Type B pancreatic cell (in vitro differentiated cells): ENCODE results near the gene SULT1A2. TPM values are rescaled to one million over a fixed set of nuclear protein-coding genes. Genes with fewer than 3 reads are reported as not detected.

Source experiments
- DNase-seq: peaks from one replicate; pipeline ENCODE4 v3.0.0; 2021; ENCODE audit warnings: mixed read lengths; ENCODE audit not compliant: unreplicated experiment; ENCODE audit errors: extremely low spot score
- H3K27ac Mint-ChIP-seq: 2 replicates; pipeline ENCODE4 v1.8.0; 2021; ENCODE audit warnings: mild to moderate bottlenecking, mixed read lengths
- H3K27me3 Mint-ChIP-seq: 2 replicates; pipeline ENCODE4 v1.8.0; 2021; ENCODE audit warnings: mixed read lengths
- H3K36me3 Mint-ChIP-seq: 2 replicates; pipeline ENCODE4 v1.8.0; 2021; ENCODE audit warnings: mixed read lengths
- H3K4me1 Mint-ChIP-seq: one replicate; pipeline ENCODE4 v1.8.0; 2021; ENCODE audit warnings: mixed read lengths; ENCODE audit not compliant: unreplicated experiment
- H3K4me3 Mint-ChIP-seq: 2 replicates; pipeline ENCODE4 v1.8.0; 2021; ENCODE audit warnings: mild to moderate bottlenecking, mixed read lengths
- H3K9me3 Mint-ChIP-seq: 2 replicates; pipeline ENCODE4 v1.8.0; 2021; ENCODE audit warnings: mixed read lengths
- total RNA-seq: library from RNA; stranded (reverse); gene quantifications from 2 replicates; pipeline ENCODE4 v1.2.1, GENCODE V29; 2021; ENCODE audit warnings: low replicate concordance
- TF ChIP-seq, protein P1 (sequence below): fragments of 200-600 bp; sonication (generic); conservative IDR thresholded peaks from 2 replicates; pipeline ENCODE4 v1.5.0; 2021; ENCODE audit warnings: antibody characterized with exemption, mild to moderate bottlenecking

SULT1A2 gene
- total RNA-seq, 1 donor from 2014 or later = 3.5 TPM

DNA sequence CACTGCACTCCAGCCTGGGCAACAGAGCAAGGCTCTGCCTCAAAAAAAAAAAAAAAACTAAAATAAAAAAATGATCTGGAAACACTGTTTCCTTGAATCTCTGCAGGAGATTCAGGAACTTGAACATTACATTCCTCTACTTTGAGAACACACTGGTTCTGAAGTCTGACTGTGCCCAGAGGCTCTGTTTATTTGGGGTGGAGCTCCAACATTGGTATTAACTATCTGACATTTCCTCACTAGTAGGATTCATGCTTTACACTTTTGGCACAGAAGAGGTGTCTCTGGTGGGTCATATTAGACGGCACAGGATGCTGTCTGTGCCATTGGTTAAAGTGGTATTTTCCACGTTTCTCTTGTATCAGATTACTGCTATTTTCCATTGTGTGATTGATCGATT is 10.4 kb downstream of the SULT1A2 start:
- TF ChIP-seq, protein P1, sequence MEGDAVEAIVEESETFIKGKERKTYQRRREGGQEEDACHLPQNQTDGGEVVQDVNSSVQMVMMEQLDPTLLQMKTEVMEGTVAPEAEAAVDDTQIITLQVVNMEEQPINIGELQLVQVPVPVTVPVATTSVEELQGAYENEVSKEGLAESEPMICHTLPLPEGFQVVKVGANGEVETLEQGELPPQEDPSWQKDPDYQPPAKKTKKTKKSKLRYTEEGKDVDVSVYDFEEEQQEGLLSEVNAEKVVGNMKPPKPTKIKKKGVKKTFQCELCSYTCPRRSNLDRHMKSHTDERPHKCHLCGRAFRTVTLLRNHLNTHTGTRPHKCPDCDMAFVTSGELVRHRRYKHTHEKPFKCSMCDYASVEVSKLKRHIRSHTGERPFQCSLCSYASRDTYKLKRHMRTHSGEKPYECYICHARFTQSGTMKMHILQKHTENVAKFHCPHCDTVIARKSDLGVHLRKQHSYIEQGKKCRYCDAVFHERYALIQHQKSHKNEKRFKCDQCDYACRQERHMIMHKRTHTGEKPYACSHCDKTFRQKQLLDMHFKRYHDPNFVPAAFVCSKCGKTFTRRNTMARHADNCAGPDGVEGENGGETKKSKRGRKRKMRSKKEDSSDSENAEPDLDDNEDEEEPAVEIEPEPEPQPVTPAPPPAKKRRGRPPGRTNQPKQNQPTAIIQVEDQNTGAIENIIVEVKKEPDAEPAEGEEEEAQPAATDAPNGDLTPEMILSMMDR = no peak
- H3K36me3 Mint-ChIP-seq = peaks cover 16% of the 10 kb centered on the region
- no peaks in the 10 kb centered on the region for H3K4me1 Mint-ChIP-seq
- no peaks in the 10 kb centered on the region for H3K9me3 Mint-ChIP-seq
- no peak overlapping the region for H3K27ac Mint-ChIP-seq
- no peak for DNase-seq
- no peak overlapping the region for H3K4me3 Mint-ChIP-seq
- no peaks in the 10 kb centered on the region for H3K27me3 Mint-ChIP-seq

DNA sequence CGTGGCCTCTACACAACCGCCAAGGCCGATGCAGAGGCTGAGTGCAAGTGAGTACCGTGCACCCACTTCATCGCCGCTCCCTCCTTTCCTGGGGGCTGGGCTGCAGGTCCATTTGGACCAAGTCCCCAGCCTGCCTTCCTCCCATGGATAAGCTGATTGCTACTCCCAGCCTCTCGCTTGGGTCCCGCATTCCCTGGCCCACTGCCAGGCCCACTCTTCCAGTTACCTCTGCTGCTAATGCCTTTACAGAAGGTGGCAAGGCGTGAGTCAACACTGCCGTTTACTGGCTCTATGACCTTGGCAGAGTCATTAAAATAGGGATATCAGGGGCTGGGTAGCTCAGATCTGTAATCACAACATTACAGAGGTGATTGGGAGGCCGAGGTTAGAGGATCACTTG is 11.2 kb downstream of the SULT1A2 start:
- no peak for DNase-seq
- H3K4me3 Mint-ChIP-seq = no peak overlapping the region
- H3K9me3 Mint-ChIP-seq = no peaks in the 10 kb centered on the region
- no peak overlapping the region for H3K27ac Mint-ChIP-seq
- peaks cover 20% of the 10 kb centered on the region for H3K36me3 Mint-ChIP-seq
- H3K4me1 Mint-ChIP-seq = no peaks in the 10 kb centered on the region
- TF ChIP-seq, protein P1 = no peak
- H3K27me3 Mint-ChIP-seq = no peaks in the 10 kb centered on the region

DNA sequence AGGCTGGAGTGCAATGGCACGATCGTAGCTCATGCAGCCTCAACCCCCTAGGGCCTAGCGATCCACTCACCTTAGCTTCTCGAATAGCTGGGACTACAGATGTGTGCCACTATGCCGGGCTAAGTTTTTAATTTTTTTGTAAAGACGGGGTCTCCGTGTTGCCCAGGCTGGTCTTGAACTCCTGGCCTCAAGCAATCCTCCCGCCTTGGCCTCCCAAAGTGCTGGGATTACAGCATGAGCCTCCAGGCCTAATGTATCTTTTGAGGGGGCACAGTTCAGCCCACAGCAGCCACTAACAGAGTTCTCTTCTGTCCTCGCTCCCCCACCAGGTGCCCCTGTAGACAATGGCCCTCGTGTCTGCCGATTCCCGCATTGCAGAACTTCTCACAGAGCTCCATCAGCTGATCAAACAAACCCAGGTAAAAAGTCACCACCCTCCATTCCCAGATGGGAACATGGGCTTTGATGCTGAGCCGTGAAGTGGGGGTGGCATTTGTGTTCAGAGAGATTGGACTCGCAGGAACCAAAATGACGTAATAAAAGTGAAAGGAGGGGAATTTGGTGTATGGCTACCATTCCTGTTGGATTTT is 16.0 kb downstream of the SULT1A2 start:
- DNase-seq = no peak
- Mint-ChIP-seq H3K27me3 (no peaks in the 10 kb centered on the region), H3K4me3 (no peak overlapping the region), H3K9me3 (no peaks in the 10 kb centered on the region), H3K36me3 (peaks cover 21% of the 10 kb centered on the region), H3K4me1 (no peaks in the 10 kb centered on the region), H3K27ac (no peak overlapping the region)
- TF ChIP-seq, protein P1 = no peak

DNA sequence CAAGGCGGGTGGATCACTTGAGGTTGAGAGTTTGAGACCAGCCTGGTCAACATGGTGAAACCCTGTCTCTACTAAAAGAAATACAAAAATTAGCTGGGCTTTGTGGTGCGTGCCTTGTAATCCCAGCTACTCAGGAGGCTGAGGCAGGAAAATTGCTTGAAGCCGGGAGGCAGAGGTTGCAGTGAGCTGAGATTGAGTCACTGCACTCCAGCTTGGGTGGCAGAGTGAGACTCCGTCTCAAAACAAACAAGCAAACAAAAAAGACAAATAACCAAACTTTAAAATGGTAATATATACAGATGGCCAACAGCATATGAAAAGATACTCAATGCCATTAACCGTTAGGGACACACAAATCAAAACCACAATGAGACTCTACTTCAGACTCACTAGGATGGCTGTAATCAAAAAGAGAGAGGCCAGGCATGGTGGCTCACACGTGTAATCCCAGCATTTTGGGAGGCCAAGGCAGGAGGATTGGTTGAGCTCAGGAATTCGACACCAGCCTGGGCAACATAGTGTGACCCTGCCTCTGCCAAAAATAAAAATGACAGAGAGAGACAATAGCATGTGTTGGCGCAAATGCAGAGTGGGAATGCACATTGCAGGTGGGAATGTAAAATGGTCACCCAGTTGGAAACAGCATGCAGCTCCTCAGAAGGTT is 21.3 kb downstream of the SULT1A2 start:
- H3K4me3 Mint-ChIP-seq = no peak overlapping the region
- TF ChIP-seq, protein P1 = no peak
- no peak overlapping the region for H3K27ac Mint-ChIP-seq
- H3K36me3 Mint-ChIP-seq = peaks cover 5% of the 10 kb centered on the region
- H3K27me3 Mint-ChIP-seq = no peaks in the 10 kb centered on the region
- no peaks in the 10 kb centered on the region for H3K9me3 Mint-ChIP-seq
- peaks cover 22% of the 10 kb centered on the region for H3K4me1 Mint-ChIP-seq
- DNase-seq = no peak

DNA sequence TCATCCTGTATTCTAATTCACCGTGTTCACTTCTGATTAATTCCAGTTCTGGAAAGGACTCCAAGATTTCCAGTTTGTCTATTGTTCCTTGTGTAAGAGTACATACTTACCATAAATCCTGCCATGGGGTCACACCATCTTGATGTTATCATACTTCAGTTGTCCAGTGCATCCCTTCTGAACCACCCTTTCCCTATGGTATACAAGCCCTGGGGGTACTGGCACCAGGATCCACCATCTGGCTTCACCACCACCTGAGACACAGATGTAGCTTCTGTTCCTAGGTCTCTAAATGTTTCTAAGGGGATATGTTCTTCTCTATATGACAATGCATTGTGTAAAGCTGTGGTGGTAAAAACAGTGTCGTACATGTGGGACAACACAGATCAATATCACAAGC is 21.9 kb downstream of the SULT1A2 start:
- Mint-ChIP-seq H3K27ac (no peak overlapping the region), H3K36me3 (peaks cover 5% of the 10 kb centered on the region), H3K27me3 (no peaks in the 10 kb centered on the region), H3K4me3 (no peak overlapping the region), H3K9me3 (no peaks in the 10 kb centered on the region), H3K4me1 (peaks cover 22% of the 10 kb centered on the region)
- DNase-seq = no peak
- TF ChIP-seq, protein P1 = no peak
